HepG2 (cell line): ENCODE measurements around the gene FAM169A. TPM values are rescaled to one million over a fixed set of nuclear protein-coding genes. Genes with fewer than 3 reads are reported as not detected.

ENCODE experiments used
- AHDC1 ChIP-seq: sonication (generic); formaldehyde crosslinking; IDR thresholded peaks from 2 replicates; pipeline ENCODE4 v1.5.1; 2020; ENCODE audit warnings: mild to moderate bottlenecking, missing genetic modification reagents, borderline replicate concordance
- AKAP8 ChIP-seq: sonication (generic); formaldehyde crosslinking; IDR thresholded peaks from 2 replicates; pipeline ENCODE4 v1.5.1; 2020; ENCODE audit warnings: mild to moderate bottlenecking, missing genetic modification reagents
- ATF4 ChIP-seq, 2 experiments: fragments of 450-650 bp in 1 of 2; sonication (generic) in 1 of 2; formaldehyde crosslinking; IDR thresholded peaks; 2 replicates each; pipeline versions ENCODE4 v1.5.0 to v1.8.0; 2020 to 2022; ENCODE audit warnings: mild to moderate bottlenecking in 1 of 2, missing genetic modification reagents in 1 of 2
- MTA1 ChIP-seq: sonication (generic); formaldehyde crosslinking; IDR thresholded peaks from 2 replicates; pipeline ENCODE4 v1.4.0; 2020; ENCODE audit warnings: missing genetic modification reagents, mild to moderate bottlenecking, borderline replicate concordance
- NKX3-1 ChIP-seq: sonication (generic); formaldehyde crosslinking; IDR thresholded peaks from 2 replicates; pipeline ENCODE4 v1.5.0; 2020; ENCODE audit warnings: missing genetic modification reagents
- STAT6 ChIP-seq: sonication (generic); formaldehyde crosslinking; IDR thresholded peaks from 2 replicates; pipeline ENCODE4 v1.4.0; 2020; ENCODE audit warnings: missing genetic modification reagents, mild to moderate bottlenecking, borderline replicate concordance
- ZBTB43 ChIP-seq: sonication (generic); formaldehyde crosslinking; conservative IDR thresholded peaks from 2 replicates; pipeline ENCODE4 v1.4.0; 2020; ENCODE audit warnings: missing genetic modification reagents
- ZGPAT ChIP-seq: IDR thresholded peaks from 2 replicates; pipeline ENCODE4 v1.6.1; 2016; ENCODE audit warnings: mild to moderate bottlenecking
- ZNF207 ChIP-seq: fragments of 450-650 bp; IDR thresholded peaks from 2 replicates; pipeline ENCODE4 v1.6.1; 2016; ENCODE audit warnings: antibody characterized with exemption, borderline replicate concordance
- polyA plus RNA-seq, 8 experiments: library from polyadenylated mRNA; depleted of rRNA in 3 of 8; stranded (reverse) in 7 of 8; unstranded in 1 of 8; fragments of >200 nt; fragmentation: Illumina TruSeq in 4 of 8; extraction: Trizol in 4 of 8; gene quantifications; 2 replicates each; pipeline versions ENCODE4 v1.2.1 to v1.2.3, GENCODE V29; 2011 to 2016; ENCODE audit warnings: low read depth in 4 of 8, missing spikeins in 1 of 8, mixed read lengths in 1 of 8; ENCODE audit not compliant: insufficient read depth in 1 of 8
- total RNA-seq, 5 experiments: library from RNA; depleted of rRNA; stranded (reverse); fragments of >200 nt; fragmentation: Illumina TruSeq; extraction: Trizol; gene quantifications; 2 replicates each; pipeline ENCODE4 v1.2.3, GENCODE V29; 2016; ENCODE audit warnings: low read depth in 1 of 5

The FAM169A gene
- total and polyA plus RNA-seq, 2 of the 13 experiments (the other 11 are each of a cell fraction or from before 2014, with no cell fraction given), result 21.1 to 110 TPM

- TF ChIP-seq ZGPAT (CRISPR knock-in tag) (no peak; the same call in 1 of the 2 replicates), ZNF207 (no peak), MTA1 (CRISPR knock-in tag) (no peak), AKAP8 (CRISPR knock-in tag) (0 out of 2 replicates have a peak, but pooled peaks have one; percentile 5), ATF4 (CRISPR knock-in tag; IDR thresholded peaks at IDR 0.05) (peak in 1 of 2 experiments; percentile 8; a peak in 1 of 4 replicates), NKX3-1 (CRISPR knock-in tag) (no peak), STAT6 (no peak; the same call in 1 of the 2 replicates), ZBTB43 (no peak), AHDC1 (CRISPR knock-in tag) (no peak)
Observed at GRCh38 chr5:74865256-74865803, 857 bp downstream of the FAM169A start (continued).
